ENCODE data around the gene PDE4D.

GRCh38 chr5:58923355-58923754, 970.2 kb downstream of the PDE4D start:
- TF ChIP-seq CTCF (optimal IDR thresholded peaks at IDR 0.05 in 1 of 3, IDR thresholded peaks at IDR 0.05 in 1 of 3, conservative IDR thresholded peaks at IDR 0.05 in 1 of 3; ENCODE audit: extremely low read depth in 1 of 3, insufficient read depth in 2 of 3, low read length in 3 of 3) (no peak), EZH2 (IDR thresholded peaks at IDR 0.05; ENCODE audit: low read length) (no peak)
